GM12872 (cell line): ENCODE measurements around the gene SNTG2.

Source experiments
- TF ChIP-seq, protein P1 (sequence below): IDR thresholded peaks from 3 replicates; pipeline ENCODE4 v1.5.1; 2011; ENCODE audit warnings: low read depth, mild to moderate bottlenecking, low read length, moderate library complexity; ENCODE audit not compliant: insufficient read depth

Gene SNTG2

DNA sequence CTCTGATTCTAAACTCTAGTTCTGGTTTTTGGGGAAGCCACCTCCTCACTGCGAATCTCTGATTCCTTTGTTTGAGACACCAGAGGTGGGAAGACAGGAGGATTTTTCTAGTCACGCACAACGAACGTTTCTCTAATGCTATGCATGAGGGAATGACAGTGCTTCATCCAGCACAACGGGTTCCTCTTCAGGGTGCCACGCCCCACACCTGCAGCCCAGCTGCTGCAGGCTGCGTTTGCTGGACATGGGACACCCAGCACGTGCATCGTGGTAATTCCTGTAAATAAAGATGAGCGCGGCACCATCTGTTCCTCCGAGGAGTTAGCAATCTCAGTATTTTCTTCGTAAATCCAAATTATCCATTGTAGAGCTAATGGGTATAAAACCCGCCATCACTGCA lies 425.1 kb downstream of the SNTG2 start:
- TF ChIP-seq, protein P1, sequence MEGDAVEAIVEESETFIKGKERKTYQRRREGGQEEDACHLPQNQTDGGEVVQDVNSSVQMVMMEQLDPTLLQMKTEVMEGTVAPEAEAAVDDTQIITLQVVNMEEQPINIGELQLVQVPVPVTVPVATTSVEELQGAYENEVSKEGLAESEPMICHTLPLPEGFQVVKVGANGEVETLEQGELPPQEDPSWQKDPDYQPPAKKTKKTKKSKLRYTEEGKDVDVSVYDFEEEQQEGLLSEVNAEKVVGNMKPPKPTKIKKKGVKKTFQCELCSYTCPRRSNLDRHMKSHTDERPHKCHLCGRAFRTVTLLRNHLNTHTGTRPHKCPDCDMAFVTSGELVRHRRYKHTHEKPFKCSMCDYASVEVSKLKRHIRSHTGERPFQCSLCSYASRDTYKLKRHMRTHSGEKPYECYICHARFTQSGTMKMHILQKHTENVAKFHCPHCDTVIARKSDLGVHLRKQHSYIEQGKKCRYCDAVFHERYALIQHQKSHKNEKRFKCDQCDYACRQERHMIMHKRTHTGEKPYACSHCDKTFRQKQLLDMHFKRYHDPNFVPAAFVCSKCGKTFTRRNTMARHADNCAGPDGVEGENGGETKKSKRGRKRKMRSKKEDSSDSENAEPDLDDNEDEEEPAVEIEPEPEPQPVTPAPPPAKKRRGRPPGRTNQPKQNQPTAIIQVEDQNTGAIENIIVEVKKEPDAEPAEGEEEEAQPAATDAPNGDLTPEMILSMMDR: no peak

DNA sequence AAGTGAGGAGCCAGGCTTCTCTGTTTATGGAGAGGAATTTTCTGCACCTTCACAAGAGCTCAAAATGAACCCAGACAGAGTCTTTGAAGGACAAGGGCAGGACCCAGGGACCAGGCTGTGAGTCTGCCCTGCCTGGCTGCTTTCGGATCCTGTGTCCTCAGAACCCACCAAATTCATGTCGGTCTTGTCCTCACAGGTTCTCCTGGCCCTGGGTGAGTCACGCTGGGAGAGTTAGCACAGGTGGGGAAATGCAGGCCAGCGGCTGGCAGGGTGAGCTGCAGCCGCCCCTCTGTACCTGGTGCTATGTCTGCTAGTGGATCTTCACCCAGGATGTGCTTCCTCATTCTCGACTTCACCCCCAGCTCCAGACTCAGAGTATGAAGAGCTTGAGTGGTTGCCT lies 426.8 kb downstream of the SNTG2 start:
- TF ChIP-seq, protein P1: no peak

DNA sequence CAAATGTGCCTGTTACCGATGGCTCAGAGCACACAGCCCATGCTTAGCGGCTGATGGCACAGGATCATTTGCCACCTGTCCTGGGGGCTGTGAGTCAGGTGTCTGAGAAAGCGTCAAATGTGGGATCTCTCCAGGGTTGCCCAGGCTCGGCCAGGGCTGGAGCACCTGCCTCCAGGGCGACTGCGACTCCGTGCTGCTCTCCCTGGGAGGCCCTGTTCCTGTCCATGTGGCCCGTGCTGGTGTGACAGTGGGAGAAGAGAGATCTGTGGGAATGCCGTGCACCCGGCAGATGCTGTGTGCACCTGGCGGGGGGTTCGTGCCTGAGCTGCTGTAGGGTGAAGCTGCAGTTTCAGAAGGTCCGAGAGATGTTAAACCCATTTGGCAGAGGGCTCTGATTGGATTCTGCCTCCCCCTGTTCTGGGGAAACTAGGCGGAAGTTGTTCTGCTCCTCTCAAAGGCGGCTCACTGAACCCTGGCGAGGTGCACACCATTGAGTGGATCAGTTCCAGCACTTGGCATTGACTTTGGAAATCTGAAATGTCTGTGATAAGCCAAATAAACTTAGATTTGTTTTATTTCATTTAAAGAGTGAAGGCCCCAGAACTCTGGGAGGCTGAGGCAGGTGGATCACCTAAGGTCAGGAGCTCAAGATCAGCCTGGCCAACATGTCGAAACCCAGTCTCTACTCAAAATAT lies 428.0 kb downstream of the SNTG2 start:
- TF ChIP-seq, protein P1: no peak

DNA sequence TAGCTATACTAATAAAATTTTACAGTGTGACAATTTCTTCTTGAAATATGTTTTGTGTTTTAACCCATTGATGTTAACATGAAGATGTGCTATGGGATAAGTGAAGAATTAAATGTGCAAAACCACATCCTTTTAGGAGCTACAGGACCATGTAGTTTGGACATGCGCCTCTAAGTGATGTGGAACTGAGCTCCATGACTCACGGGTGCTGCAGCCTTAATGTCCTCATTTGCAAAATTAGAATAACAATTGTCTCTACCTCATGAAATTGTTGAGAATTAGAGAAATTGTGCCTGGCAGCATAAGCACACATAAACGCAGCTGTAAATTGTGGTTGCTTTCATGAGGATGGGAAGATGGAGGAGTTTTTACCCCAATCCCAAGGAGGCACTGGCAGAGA lies 431.0 kb downstream of the SNTG2 start:
- TF ChIP-seq, protein P1: no peak

DNA sequence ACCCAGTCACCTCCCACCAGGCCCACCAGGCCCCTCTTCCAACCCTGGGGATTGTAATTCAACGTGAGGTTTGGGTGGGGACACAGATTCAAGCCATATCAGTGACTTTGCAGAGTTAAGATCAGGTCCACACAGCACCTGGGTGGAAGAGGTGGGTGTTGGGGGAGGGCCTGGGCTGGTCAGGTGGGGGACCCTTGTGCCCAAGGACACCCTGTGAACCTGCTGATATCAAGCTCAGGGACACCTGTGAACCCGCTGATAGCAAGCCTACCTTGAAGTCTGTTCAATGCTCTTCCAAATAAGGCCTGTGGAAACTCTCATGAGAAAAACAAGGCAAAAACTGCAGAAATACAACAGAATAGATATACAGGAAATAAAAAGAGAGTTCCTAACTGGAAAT lies 442.7 kb downstream of the SNTG2 start:
- TF ChIP-seq, protein P1: no peak

DNA sequence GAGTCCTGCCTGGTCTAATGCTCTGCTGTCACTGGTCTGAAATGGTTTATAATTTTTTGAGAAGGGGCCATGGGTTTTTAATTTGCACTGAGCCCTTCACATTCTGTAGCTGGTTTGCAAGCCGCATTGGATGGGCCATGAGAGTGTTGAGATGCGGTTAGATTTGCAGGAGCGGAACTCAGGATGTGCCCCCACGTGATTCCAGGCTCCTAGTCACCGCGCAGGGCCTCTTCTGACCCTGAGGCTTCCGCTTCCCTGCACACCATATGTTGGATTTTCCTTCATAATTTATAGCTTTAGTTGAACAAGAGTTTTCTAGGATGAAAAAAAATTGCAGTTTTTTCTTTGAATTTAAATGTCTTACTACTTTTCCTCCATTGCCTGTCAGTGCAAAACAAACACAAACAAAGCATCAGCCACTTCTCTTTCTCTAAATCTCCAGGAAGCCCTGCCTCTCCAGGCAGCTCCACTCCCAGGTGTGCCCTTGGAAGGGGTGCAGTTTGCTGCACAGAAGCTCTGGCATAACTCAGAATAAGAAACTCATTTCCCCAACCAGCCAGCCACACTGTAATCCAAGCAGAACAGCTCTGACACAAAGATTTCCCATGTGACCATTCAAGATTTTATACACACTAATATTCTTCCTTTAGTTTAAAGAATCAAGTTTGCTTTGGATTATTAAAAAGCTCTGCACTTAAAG lies 444.2 kb downstream of the SNTG2 start:
- TF ChIP-seq, protein P1: no peak

DNA sequence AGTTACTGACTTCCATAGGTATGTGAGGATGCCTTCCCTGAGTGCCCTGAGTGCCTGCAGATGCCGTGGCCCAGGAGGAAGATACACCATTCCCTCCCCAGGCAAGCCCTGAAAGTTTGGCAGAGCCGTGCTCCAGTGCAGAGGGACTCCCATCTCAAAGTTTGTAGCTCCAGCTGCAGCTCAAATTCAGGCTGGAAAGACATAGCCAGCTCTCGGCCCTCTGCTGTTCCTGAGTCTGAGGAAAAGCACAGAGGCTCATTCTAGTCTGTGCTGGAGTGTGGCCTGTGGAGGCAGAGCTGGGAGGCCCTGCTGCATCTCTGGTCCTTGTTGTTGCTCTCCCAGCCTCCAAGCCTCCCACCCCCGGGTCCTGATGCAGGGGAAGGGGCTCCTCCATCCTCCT lies 446.7 kb downstream of the SNTG2 start:
- TF ChIP-seq, protein P1: no peak
